SU-DHL-6 (cell line): Measurements from ENCODE around the gene PER3.

Experiments
- H2AFZ ChIP-seq: fragments of 200-600 bp; sonication (generic); 2 replicates; pipeline ENCODE4 v1.6.1; 2014; ENCODE audit warnings: low read depth, mild to moderate bottlenecking, moderate library complexity, mixed read lengths, antibody characterized with exemption, low read length; ENCODE audit not compliant: severe bottlenecking
- H3F3A ChIP-seq: fragments of 200-600 bp; shearing (Covaris generic); 2 replicates; pipeline ENCODE4 v1.6.0; 2016; ENCODE audit warnings: antibody characterized with exemption, mild to moderate bottlenecking; ENCODE audit not compliant: insufficient read depth
- H3K27ac ChIP-seq: fragments of 200-600 bp; sonication (generic); 2 replicates; pipeline ENCODE4 v1.5.1; 2016; ENCODE audit warnings: low read depth, mild to moderate bottlenecking, low read length, moderate library complexity, mixed read lengths
- H3K27me3 ChIP-seq: fragments of 200-600 bp; sonication (generic), shearing (Covaris generic); 2 replicates; pipeline ENCODE4 v1.6.0; 2014; ENCODE audit warnings: mild to moderate bottlenecking, low read length
- H3K36me3 ChIP-seq: fragments of 200-600 bp; sonication (generic); 2 replicates; pipeline ENCODE4 v1.6.1; 2014; ENCODE audit warnings: mild to moderate bottlenecking, low read length, mixed read lengths
- H3K4me2 ChIP-seq: fragments of 300-600, 200-600 bp; shearing (Covaris generic), sonication (generic); 2 replicates; pipeline ENCODE4 v1.6.0; 2014; ENCODE audit warnings: low read length, low read depth, mild to moderate bottlenecking; ENCODE audit not compliant: poor library complexity, severe bottlenecking
- H3K4me3 ChIP-seq: fragments of 200-600 bp; sonication (generic); 2 replicates; pipeline ENCODE4 v1.5.1; 2014; ENCODE audit warnings: antibody characterized with exemption, low read length, mild to moderate bottlenecking, mixed read lengths; ENCODE audit not compliant: insufficient read depth, poor library complexity, severe bottlenecking
- H3K79me2 ChIP-seq: fragments of 200-600 bp; sonication (generic); 2 replicates; pipeline ENCODE4 v1.6.1; 2014; ENCODE audit warnings: mild to moderate bottlenecking, low read length, moderate library complexity; ENCODE audit not compliant: insufficient read depth
- H3K9ac ChIP-seq: fragments of 200-600 bp; sonication (generic); 2 replicates; pipeline ENCODE4 v1.7.0; 2014; ENCODE audit warnings: mild to moderate bottlenecking, low read length
- H3K9me2 ChIP-seq: fragments of 200-600 bp; sonication (generic); replicated peaks from 2 replicates; pipeline ENCODE4 v1.6.1; 2014; ENCODE audit warnings: low read length; ENCODE audit not compliant: insufficient read depth
- H3K9me3 ChIP-seq: fragments of 200-600 bp; sonication (generic); 2 replicates; pipeline ENCODE4 v1.6.1; 2014; ENCODE audit warnings: low read length, mixed read lengths; ENCODE audit not compliant: insufficient read depth
- H4K20me1 ChIP-seq: fragments of 200-600 bp; sonication (generic); 2 replicates; pipeline ENCODE4 v1.6.1; 2014; ENCODE audit warnings: low read depth, mild to moderate bottlenecking, antibody characterized with exemption, low read length, moderate library complexity, mixed read lengths
- CTCF ChIP-seq: fragments of 200-600 bp; sonication (generic); IDR thresholded peaks from one replicate; pipeline ENCODE4 v1.5.1; 2017; ENCODE audit warnings: antibody characterized with exemption, mild to moderate bottlenecking, low read length, moderate library complexity; ENCODE audit not compliant: insufficient read depth, poor library complexity, severe bottlenecking
- EZH2phosphoT487 ChIP-seq: fragments of 200-600 bp; sonication (generic), shearing (Covaris generic); conservative IDR thresholded peaks from 2 replicates; pipeline ENCODE4 v1.6.1; 2018; ENCODE audit warnings: mild to moderate bottlenecking, antibody characterized with exemption, low read length, moderate library complexity, mixed read lengths

Gene PER3

GRCh38 chr1:7891804-7892203 lies 107.7 kb downstream of the PER3 start:
- Histone ChIP-seq H3K9ac (no peak overlapping the region), H3K9me2 (no peaks in the 10 kb centered on the region), H3F3A (no peaks in the 10 kb centered on the region), H3K4me2 (no peak overlapping the region), H3K27ac (no peak overlapping the region), H3K27me3 (no peaks in the 10 kb centered on the region), H3K79me2 (no peaks in the 10 kb centered on the region), H3K4me3 (no peak overlapping the region), H3K9me3 (no peaks in the 10 kb centered on the region), H4K20me1 (no peaks in the 10 kb centered on the region), H2AFZ (no peak overlapping the region), H3K36me3 (no peaks in the 10 kb centered on the region)
- no peak for TF ChIP-seq EZH2phosphoT487
- no peak for TF ChIP-seq CTCF

- no peaks in the 10 kb centered on the region for H4K20me1 ChIP-seq
- no peaks in the 10 kb centered on the region for H3K36me3 ChIP-seq
- no peaks in the 10 kb centered on the region for H3K9me2 ChIP-seq
- H3K79me2 ChIP-seq: no peaks in the 10 kb centered on the region
- H3K27me3 ChIP-seq: no peaks in the 10 kb centered on the region
- H3K27ac ChIP-seq: no peak overlapping the region
- H3K4me3 ChIP-seq: no peak overlapping the region
- TF ChIP-seq EZH2phosphoT487 (no peak), CTCF (no peak)
- H3K9ac ChIP-seq: no peak overlapping the region
- no peak overlapping the region for H3K4me2 ChIP-seq
- H2AFZ ChIP-seq: no peak overlapping the region
- H3F3A ChIP-seq: no peaks in the 10 kb centered on the region
- no peaks in the 10 kb centered on the region for H3K9me3 ChIP-seq
These were observed 109.6 kb downstream of the PER3 start for GRCh38 chr1:7893529-7894180.
